Measurements from ENCODE around the gene ZNF579. TPM values are rescaled to one million over a fixed set of nuclear protein-coding genes. Genes with fewer than 3 reads are reported as not detected.

Gene ZNF579
- total and polyA plus RNA-seq, 2 of the 13 experiments (the other 11 are each of a cell fraction or from before 2014, with no cell fraction given), result 2.1 to 2.9 TPM

DNA sequence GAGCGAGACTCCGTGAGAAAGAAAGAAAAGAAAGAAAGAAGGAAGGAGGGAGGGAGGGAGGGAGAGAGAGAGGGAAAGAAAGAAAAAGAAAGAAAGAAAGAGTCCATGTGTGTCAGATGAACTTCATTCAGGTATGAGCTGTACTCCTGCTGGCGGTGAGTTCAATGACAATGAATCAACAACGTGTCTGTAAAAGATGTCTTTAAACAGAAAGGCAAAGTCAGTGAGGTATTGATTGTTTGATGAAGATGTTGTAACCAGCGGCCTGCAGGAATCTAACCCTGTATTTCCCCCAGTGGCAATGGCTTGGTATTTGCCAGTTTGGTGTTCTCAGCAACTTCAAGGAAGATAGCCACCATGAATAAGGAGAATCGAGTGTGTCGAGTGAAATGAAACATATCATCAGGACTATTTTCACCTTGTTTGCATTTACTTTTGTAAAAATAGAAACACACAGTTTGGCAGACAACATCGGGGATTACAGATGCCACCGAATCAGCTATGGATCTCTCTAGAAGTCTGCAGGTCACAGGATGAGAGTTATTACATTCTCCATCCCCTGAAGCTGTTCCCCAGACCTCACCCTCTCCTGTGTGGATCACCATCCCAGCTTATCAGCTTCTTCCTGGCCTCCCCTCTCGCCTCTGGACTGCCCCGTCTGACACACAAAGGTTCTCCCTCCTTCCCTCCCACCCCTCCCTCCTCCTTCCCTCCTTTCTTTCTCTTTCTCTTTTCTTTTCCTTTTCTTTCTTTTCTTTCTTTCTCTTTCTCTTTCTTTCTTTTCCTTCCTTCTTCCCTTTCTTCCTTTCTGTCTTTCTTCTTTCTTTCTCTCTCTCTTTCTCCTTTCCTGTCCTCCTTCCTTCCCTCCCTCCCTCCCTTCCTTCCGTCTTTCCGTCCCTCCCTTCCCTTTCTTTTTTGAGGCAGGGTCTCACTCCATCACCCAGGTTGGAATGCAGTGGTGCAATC is 27.1 kb downstream of the ZNF579 start (continued):
- TF ChIP-seq ZNF564 (CRISPR knock-in tag; IDR thresholded peaks at IDR 0.05) (no peak), SMYD3 (CRISPR knock-in tag; IDR thresholded peaks at IDR 0.05) (no peak), ZNF44 (CRISPR knock-in tag; IDR thresholded peaks at IDR 0.05) (no peak), ZSCAN25 (CRISPR knock-in tag; IDR thresholded peaks at IDR 0.05) (no peak), ZNF629 (CRISPR knock-in tag; conservative IDR thresholded peaks at IDR 0.05) (no peak), ZNF225 (CRISPR knock-in tag; IDR thresholded peaks at IDR 0.05) (no peak), ZNF670 (CRISPR knock-in tag; IDR thresholded peaks at IDR 0.05; ENCODE audit: borderline replicate concordance) (no peak), ZNF543 (CRISPR knock-in tag; IDR thresholded peaks at IDR 0.05) (no peak), GABPA (IDR thresholded peaks at IDR 0.05; ENCODE audit: low read depth, low read length) (no peak), GABPA (CRISPR knock-in tag; IDR thresholded peaks at IDR 0.05; ENCODE audit: low read depth) (no peak), LCORL (IDR thresholded peaks at IDR 0.05) (no peak), LCORL (CRISPR knock-in tag; IDR thresholded peaks at IDR 0.05) (no peak), MBD4 (IDR thresholded peaks at IDR 0.05; ENCODE audit: borderline replicate concordance, low read length) (no peak), FOXA1 (IDR thresholded peaks at IDR 0.05) (no peak), FOXA1 (CRISPR knock-in tag; IDR thresholded peaks at IDR 0.05) (peak; percentile 61), NR2F1 (CRISPR knock-in tag; IDR thresholded peaks at IDR 0.05) (no peak), PHF20 (CRISPR knock-in tag; IDR thresholded peaks at IDR 0.05) (no peak), NR2C2 (CRISPR knock-in tag; IDR thresholded peaks at IDR 0.05; ENCODE audit: borderline replicate concordance) (no peak), TP53 (CRISPR knock-in tag; conservative IDR thresholded peaks at IDR 0.05) (no peak)
- TF ChIP-seq, protein P1, sequence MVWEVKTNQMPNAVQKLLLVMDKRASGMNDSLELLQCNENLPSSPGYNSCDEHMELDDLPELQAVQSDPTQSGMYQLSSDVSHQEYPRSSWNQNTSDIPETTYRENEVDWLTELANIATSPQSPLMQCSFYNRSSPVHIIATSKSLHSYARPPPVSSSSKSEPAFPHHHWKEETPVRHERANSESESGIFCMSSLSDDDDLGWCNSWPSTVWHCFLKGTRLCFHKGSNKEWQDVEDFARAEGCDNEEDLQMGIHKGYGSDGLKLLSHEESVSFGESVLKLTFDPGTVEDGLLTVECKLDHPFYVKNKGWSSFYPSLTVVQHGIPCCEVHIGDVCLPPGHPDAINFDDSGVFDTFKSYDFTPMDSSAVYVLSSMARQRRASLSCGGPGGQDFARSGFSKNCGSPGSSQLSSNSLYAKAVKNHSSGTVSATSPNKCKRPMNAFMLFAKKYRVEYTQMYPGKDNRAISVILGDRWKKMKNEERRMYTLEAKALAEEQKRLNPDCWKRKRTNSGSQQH (CRISPR knock-in tag; IDR thresholded peaks at IDR 0.05; ENCODE audit: low read depth), result no peak
- TF ChIP-seq, protein P2, sequence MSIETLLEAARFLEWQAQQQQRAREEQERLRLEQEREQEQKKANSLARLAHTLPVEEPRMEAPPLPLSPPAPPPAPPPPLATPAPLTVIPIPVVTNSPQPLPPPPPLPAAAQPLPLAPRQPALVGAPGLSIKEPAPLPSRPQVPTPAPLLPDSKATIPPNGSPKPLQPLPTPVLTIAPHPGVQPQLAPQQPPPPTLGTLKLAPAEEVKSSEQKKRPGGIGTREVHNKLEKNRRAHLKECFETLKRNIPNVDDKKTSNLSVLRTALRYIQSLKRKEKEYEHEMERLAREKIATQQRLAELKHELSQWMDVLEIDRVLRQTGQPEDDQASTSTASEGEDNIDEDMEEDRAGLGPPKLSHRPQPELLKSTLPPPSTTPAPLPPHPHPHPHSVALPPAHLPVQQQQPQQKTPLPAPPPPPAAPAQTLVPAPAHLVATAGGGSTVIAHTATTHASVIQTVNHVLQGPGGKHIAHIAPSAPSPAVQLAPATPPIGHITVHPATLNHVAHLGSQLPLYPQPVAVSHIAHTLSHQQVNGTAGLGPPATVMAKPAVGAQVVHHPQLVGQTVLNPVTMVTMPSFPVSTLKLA (IDR thresholded peaks at IDR 0.05), result no peak
- TF ChIP-seq, protein P3, sequence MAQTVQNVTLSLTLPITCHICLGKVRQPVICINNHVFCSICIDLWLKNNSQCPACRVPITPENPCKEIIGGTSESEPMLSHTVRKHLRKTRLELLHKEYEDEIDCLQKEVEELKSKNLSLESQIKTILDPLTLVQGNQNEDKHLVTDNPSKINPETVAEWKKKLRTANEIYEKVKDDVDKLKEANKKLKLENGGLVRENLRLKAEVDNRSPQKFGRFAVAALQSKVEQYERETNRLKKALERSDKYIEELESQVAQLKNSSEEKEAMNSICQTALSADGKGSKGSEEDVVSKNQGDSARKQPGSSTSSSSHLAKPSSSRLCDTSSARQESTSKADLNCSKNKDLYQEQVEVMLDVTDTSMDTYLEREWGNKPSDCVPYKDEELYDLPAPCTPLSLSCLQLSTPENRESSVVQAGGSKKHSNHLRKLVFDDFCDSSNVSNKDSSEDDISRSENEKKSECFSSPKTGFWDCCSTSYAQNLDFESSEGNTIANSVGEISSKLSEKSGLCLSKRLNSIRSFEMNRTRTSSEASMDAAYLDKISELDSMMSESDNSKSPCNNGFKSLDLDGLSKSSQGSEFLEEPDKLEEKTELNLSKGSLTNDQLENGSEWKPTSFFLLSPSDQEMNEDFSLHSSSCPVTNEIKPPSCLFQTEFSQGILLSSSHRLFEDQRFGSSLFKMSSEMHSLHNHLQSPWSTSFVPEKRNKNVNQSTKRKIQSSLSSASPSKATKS (CRISPR knock-in tag; IDR thresholded peaks at IDR 0.05), result no peak
- TF ChIP-seq, protein P4, sequence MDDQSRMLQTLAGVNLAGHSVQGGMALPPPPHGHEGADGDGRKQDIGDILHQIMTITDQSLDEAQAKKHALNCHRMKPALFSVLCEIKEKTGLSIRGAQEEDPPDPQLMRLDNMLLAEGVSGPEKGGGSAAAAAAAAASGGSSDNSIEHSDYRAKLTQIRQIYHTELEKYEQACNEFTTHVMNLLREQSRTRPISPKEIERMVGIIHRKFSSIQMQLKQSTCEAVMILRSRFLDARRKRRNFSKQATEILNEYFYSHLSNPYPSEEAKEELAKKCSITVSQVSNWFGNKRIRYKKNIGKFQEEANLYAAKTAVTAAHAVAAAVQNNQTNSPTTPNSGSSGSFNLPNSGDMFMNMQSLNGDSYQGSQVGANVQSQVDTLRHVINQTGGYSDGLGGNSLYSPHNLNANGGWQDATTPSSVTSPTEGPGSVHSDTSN (CRISPR knock-in tag; IDR thresholded peaks at IDR 0.05; ENCODE audit: borderline replicate concordance), result no peak
